ENCODE data around the gene APEX1.
"Not testable (repeated sequence)": the region's sequence is repeated elsewhere in the genome, so short reads cannot be mapped to it uniquely, and the experiment has no call there.

Gene APEX1

DNA sequence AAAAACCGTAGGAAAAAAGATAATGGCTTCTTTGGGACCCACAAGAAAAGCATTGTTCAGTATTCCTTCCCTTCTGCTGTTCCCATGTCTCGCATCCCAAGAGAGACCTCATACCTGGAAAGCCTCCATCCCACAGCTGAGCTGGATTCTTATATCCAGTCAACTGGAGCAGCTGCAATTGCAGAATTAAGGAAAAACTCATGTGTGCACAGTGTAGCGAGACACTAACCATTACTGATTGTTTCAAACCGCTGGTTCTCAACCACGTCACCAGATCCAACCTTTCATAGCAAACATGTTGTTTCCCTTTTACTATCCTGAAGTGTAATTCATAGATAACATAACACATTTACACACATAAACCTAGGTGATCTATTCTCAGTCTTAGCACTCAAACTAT, 44.9 kb downstream of the APEX1 start:
- H3K4me3 ChIP-seq (ENCODE audit: low read length): no peak overlapping the region
- DNase-seq: no peak
- no peaks in the 10 kb centered on the region for H3F3A ChIP-seq (ENCODE audit: insufficient read depth, low read length)
- no peaks in the 10 kb centered on the region for H3K27me3 ChIP-seq (replicated peaks; ENCODE audit: insufficient read depth, low read length)
- H3K9me2 ChIP-seq (replicated peaks; ENCODE audit: insufficient read depth, low read length): no peaks in the 10 kb centered on the region
- no peak overlapping the region for H3K4me2 ChIP-seq (ENCODE audit: low read depth, low read length)
- H4K20me1 ChIP-seq (ENCODE audit: insufficient read depth, low read length): no peaks in the 10 kb centered on the region
- no peaks in the 10 kb centered on the region for H3K4me1 ChIP-seq (ENCODE audit: low read length)
- no peaks in the 10 kb centered on the region for H3K36me3 ChIP-seq (replicated peaks; ENCODE audit: insufficient read depth, low read length)
- H3K9me3 ChIP-seq (replicated peaks; ENCODE audit: insufficient read depth, low read length): no peaks in the 10 kb centered on the region
- no peak overlapping the region for H3K27ac ChIP-seq (ENCODE audit: low read length)
- H3K9ac ChIP-seq (ENCODE audit: low read length): no peak overlapping the region
- no peak overlapping the region for H2AFZ ChIP-seq (ENCODE audit: low read length)
- H3K79me2 ChIP-seq (ENCODE audit: low read length): no peaks in the 10 kb centered on the region
- TF ChIP-seq EZH2 (optimal IDR thresholded peaks at IDR 0.05; ENCODE audit: low read depth, low read length): no peak
- TF ChIP-seq CTCF (IDR thresholded peaks at IDR 0.05; ENCODE audit: low read length): no peak

DNA sequence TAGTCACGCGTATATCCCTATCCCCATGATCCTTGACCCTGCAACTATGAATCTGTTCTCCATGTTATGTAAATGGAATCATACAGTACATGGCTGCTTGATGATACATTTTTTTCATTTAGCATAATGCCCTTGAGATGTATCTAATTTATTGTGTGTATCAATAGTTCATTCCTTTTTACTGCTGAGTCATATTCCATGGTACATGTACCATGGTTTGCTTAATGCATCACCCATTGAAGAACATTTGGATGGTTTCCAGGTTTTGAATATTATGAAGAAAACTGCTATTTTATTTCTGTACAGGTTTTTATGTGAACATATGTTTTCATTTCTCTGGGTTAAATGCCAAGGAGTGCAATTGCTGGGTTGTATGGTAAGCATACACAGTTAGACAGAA, 46.3 kb downstream of the APEX1 start:
- no peak for DNase-seq
- no peak overlapping the region for H3K4me2 ChIP-seq (ENCODE audit: low read depth, low read length)
- TF ChIP-seq EZH2 (optimal IDR thresholded peaks at IDR 0.05; ENCODE audit: low read depth, low read length) (no peak), EZH2phosphoT487 (IDR thresholded peaks at IDR 0.05; ENCODE audit: low read length) (no peak), CTCF (IDR thresholded peaks at IDR 0.05; ENCODE audit: low read length) (no peak)

GRCh38 chr14:20503898-20504297, 48.9 kb downstream of the APEX1 start:
- Histone ChIP-seq H3K79me2 (ENCODE audit: low read length) (no peaks in the 10 kb centered on the region), H3K4me3 (ENCODE audit: low read length) (no peak overlapping the region), H3K27me3 (replicated peaks; ENCODE audit: insufficient read depth, low read length) (no peaks in the 10 kb centered on the region), H4K20me1 (ENCODE audit: insufficient read depth, low read length) (no peaks in the 10 kb centered on the region), H3K27ac (ENCODE audit: low read length) (no peak overlapping the region), H3K4me2 (ENCODE audit: low read depth, low read length) (no peak overlapping the region), H3K9me2 (replicated peaks; ENCODE audit: insufficient read depth, low read length) (no peaks in the 10 kb centered on the region), H3K9me3 (replicated peaks; ENCODE audit: insufficient read depth, low read length) (no peaks in the 10 kb centered on the region), H3K4me1 (ENCODE audit: low read length) (no peaks in the 10 kb centered on the region), H2AFZ (ENCODE audit: low read length) (no peak overlapping the region), H3K9ac (ENCODE audit: low read length) (no peak overlapping the region), H3K36me3 (replicated peaks; ENCODE audit: insufficient read depth, low read length) (no peaks in the 10 kb centered on the region), H3F3A (ENCODE audit: insufficient read depth, low read length) (no peaks in the 10 kb centered on the region)
- no peak for TF ChIP-seq EZH2phosphoT487 (IDR thresholded peaks at IDR 0.05; ENCODE audit: low read length)
- no peak for TF ChIP-seq EZH2 (optimal IDR thresholded peaks at IDR 0.05; ENCODE audit: low read depth, low read length)
- TF ChIP-seq CTCF (IDR thresholded peaks at IDR 0.05; ENCODE audit: low read length): no peak
- no peak for DNase-seq

More for the DNA sequence above, 46.3 kb downstream of the APEX1 start:
- Histone ChIP-seq H3K4me3 (ENCODE audit: low read length) (no peak overlapping the region), H3K9me3 (replicated peaks; ENCODE audit: insufficient read depth, low read length) (no peaks in the 10 kb centered on the region), H3K79me2 (ENCODE audit: low read length) (no peaks in the 10 kb centered on the region), H3K4me1 (ENCODE audit: low read length) (no peaks in the 10 kb centered on the region), H3K27me3 (replicated peaks; ENCODE audit: insufficient read depth, low read length) (no peaks in the 10 kb centered on the region), H3K36me3 (replicated peaks; ENCODE audit: insufficient read depth, low read length) (no peaks in the 10 kb centered on the region), H2AFZ (ENCODE audit: low read length) (no peak overlapping the region), H3K9ac (ENCODE audit: low read length) (no peak overlapping the region), H4K20me1 (ENCODE audit: insufficient read depth, low read length) (no peaks in the 10 kb centered on the region), H3F3A (ENCODE audit: insufficient read depth, low read length) (no peaks in the 10 kb centered on the region), H3K9me2 (replicated peaks; ENCODE audit: insufficient read depth, low read length) (no peaks in the 10 kb centered on the region), H3K27ac (ENCODE audit: low read length) (no peak overlapping the region)

DNA sequence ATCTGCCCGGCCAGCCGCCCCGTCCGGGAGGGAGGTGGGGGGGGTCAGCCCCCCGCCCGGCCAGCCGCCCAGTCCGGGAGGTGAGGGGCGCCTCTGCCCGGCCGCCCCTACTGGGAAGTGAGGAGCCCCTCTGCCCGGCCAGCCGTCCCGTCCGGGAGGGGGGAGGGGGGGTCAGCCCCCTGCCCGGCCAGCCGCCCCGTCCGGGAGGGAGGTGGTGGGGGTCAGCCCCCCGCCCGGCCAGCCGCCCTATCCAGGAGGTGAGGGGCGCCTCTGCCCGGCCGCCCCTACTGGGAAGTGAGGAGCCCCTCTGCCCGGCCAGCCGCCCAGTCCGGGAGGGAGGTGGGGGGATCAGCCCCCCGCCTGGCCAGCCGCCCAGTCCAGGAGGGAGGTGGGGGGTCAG, 51.2 kb downstream of the APEX1 start:
- H3F3A ChIP-seq (ENCODE audit: insufficient read depth, low read length); H4K20me1 ChIP-seq (ENCODE audit: insufficient read depth, low read length); H2AFZ ChIP-seq (ENCODE audit: low read length); H3K36me3 ChIP-seq (replicated peaks; ENCODE audit: insufficient read depth, low read length); H3K79me2 ChIP-seq (ENCODE audit: low read length); H3K4me3 ChIP-seq (ENCODE audit: low read length); H3K9ac ChIP-seq (ENCODE audit: low read length); H3K9me3 ChIP-seq (replicated peaks; ENCODE audit: insufficient read depth, low read length); H3K27ac ChIP-seq (ENCODE audit: low read length); H3K4me2 ChIP-seq (ENCODE audit: low read depth, low read length); H3K27me3 ChIP-seq (replicated peaks; ENCODE audit: insufficient read depth, low read length); H3K4me1 ChIP-seq (ENCODE audit: low read length); DNase-seq; H3K9me2 ChIP-seq (replicated peaks; ENCODE audit: insufficient read depth, low read length): not testable (repeated sequence)

DNA sequence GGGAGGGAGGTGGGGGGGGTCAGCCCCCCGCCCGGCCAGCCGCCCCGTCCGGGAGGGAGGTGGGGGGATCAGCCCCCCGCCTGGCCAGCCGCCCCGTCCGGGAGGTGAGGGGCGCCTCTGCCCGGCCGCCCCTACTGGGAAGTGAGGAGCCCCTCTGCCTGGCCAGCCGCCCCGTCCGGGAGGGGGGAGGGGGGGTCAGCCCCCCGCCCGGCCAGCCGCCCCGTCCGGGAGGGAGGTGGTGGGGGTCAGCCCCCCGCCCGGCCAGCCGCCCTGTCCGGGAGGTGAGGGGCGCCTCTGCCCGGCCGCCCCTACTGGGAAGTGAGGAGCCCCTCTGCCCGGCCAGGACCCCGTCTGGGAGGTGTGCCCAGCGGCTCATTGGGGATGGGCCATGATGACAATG, 51.7 kb downstream of the APEX1 start:
- DNase-seq; H3K36me3 ChIP-seq (replicated peaks; ENCODE audit: insufficient read depth, low read length); H3K9me3 ChIP-seq (replicated peaks; ENCODE audit: insufficient read depth, low read length); H3K4me3 ChIP-seq (ENCODE audit: low read length); H3K9ac ChIP-seq (ENCODE audit: low read length); H3K4me1 ChIP-seq (ENCODE audit: low read length); H3K4me2 ChIP-seq (ENCODE audit: low read depth, low read length); H2AFZ ChIP-seq (ENCODE audit: low read length); H3K27me3 ChIP-seq (replicated peaks; ENCODE audit: insufficient read depth, low read length); H3F3A ChIP-seq (ENCODE audit: insufficient read depth, low read length); H3K9me2 ChIP-seq (replicated peaks; ENCODE audit: insufficient read depth, low read length); H3K79me2 ChIP-seq (ENCODE audit: low read length); H3K27ac ChIP-seq (ENCODE audit: low read length); H4K20me1 ChIP-seq (ENCODE audit: insufficient read depth, low read length): not testable (repeated sequence)
